ENCODE data around the gene SPAG6.

The SPAG6 gene

DNA sequence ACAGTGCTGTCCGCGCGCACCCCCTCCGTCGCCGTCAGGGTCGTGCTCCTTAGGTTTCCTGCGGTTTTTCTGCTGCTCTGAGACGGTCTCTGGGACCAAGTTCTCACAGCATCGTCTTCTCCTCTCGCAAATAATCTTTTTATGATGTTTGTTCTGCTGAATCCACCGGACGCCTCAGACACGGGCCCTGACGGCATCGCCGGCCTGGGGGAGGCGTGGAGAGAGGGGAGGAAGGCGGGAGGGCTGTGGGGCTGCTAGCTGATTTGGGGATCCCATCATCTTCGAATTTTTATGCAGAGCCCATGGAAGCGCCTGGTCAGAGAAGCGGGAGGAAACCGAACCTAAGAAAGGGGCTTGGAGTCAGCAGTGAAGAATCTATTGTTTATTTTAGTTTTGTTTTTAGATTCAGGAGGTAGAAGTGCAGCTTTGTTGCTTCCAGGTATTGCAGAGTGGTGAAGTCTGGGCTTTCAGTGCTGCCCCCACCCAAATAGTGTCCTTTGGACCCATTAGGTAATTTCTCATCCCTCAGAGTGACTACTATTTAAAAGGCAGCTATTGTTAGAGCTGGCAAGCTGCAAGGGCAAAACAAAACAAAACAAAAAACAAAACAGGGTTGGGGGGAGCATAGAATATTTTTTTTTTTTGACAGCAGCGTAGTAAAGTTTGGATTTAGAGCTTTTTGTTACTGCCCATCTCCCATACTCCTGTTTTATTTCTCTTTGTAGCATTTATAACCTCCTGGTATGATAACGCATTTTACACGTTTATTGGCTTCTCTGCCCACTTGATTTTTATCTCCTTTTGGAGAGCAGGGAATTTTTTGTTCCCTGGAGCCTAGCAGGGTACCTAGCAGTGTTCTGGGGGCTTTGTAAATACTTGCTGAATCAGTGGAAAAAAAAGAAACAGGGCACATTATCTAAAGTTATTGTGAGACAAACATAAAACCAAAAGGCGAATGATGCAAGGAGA, 92.6 kb downstream of the SPAG6 start:
- ChIA-PET CTCF (no interaction called here), POLR2A (interaction anchor here (1.0 kb wide), 1 partner anchor 66 kb away, joined by 3 read pairs; no protein-coding TSS in a partner anchor)
- TF ChIP-seq, protein P1, sequence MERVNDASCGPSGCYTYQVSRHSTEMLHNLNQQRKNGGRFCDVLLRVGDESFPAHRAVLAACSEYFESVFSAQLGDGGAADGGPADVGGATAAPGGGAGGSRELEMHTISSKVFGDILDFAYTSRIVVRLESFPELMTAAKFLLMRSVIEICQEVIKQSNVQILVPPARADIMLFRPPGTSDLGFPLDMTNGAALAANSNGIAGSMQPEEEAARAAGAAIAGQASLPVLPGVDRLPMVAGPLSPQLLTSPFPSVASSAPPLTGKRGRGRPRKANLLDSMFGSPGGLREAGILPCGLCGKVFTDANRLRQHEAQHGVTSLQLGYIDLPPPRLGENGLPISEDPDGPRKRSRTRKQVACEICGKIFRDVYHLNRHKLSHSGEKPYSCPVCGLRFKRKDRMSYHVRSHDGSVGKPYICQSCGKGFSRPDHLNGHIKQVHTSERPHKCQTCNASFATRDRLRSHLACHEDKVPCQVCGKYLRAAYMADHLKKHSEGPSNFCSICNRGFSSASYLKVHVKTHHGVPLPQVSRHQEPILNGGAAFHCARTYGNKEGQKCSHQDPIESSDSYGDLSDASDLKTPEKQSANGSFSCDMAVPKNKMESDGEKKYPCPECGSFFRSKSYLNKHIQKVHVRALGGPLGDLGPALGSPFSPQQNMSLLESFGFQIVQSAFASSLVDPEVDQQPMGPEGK (tag by site-specific recombination; IDR thresholded peaks at IDR 0.05), result 0 out of 2 replicates have a peak, but pooled peaks have one; percentile 41
- TF ChIP-seq ZNF335 (tag by site-specific recombination; conservative IDR thresholded peaks at IDR 0.05), result peak; percentile 79
- peak; percentile 11; the same call in 1 of the 2 replicates for TF ChIP-seq ZXDB (tag by site-specific recombination; IDR thresholded peaks at IDR 0.05)
- TF ChIP-seq ZNF843 (tag by site-specific recombination; IDR thresholded peaks at IDR 0.05), result 0 out of 2 replicates have a peak, but pooled peaks have one; percentile 25
- TF ChIP-seq, protein P2, sequence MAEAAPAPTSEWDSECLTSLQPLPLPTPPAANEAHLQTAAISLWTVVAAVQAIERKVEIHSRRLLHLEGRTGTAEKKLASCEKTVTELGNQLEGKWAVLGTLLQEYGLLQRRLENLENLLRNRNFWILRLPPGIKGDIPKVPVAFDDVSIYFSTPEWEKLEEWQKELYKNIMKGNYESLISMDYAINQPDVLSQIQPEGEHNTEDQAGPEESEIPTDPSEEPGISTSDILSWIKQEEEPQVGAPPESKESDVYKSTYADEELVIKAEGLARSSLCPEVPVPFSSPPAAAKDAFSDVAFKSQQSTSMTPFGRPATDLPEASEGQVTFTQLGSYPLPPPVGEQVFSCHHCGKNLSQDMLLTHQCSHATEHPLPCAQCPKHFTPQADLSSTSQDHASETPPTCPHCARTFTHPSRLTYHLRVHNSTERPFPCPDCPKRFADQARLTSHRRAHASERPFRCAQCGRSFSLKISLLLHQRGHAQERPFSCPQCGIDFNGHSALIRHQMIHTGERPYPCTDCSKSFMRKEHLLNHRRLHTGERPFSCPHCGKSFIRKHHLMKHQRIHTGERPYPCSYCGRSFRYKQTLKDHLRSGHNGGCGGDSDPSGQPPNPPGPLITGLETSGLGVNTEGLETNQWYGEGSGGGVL (tag by site-specific recombination; IDR thresholded peaks at IDR 0.05), result peak; percentile 51; the same call in 1 of the 2 replicates
- TF ChIP-seq PRDM1 (tag by site-specific recombination; IDR thresholded peaks at IDR 0.05), result 0 out of 2 replicates have a peak, but pooled peaks have one; percentile 3
- TF ChIP-seq GLIS2 (tag by site-specific recombination; IDR thresholded peaks at IDR 0.05), result peak; percentile 72
- TF ChIP-seq, protein P3, sequence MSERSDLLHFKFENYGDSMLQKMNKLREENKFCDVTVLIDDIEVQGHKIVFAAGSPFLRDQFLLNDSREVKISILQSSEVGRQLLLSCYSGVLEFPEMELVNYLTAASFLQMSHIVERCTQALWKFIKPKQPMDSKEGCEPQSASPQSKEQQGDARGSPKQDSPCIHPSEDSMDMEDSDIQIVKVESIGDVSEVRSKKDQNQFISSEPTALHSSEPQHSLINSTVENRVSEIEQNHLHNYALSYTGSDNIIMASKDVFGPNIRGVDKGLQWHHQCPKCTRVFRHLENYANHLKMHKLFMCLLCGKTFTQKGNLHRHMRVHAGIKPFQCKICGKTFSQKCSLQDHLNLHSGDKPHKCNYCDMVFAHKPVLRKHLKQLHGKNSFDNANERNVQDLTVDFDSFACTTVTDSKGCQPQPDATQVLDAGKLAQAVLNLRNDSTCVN (tag by site-specific recombination; optimal IDR thresholded peaks at IDR 0.05), result peak; percentile 10
- TF ChIP-seq ZNF366 (tag by site-specific recombination; conservative IDR thresholded peaks at IDR 0.05), result peak; percentile 69
- 0 out of 2 replicates have a peak, but pooled peaks have one; percentile 14 for TF ChIP-seq ZBTB17 (tag by site-specific recombination; IDR thresholded peaks at IDR 0.05)
- TF ChIP-seq ZNF701 (tag by site-specific recombination; IDR thresholded peaks at IDR 0.05), result no peak
- TF ChIP-seq GLIS1 (tag by site-specific recombination; IDR thresholded peaks at IDR 0.05), result peak; percentile 48
- TF ChIP-seq, protein P4, sequence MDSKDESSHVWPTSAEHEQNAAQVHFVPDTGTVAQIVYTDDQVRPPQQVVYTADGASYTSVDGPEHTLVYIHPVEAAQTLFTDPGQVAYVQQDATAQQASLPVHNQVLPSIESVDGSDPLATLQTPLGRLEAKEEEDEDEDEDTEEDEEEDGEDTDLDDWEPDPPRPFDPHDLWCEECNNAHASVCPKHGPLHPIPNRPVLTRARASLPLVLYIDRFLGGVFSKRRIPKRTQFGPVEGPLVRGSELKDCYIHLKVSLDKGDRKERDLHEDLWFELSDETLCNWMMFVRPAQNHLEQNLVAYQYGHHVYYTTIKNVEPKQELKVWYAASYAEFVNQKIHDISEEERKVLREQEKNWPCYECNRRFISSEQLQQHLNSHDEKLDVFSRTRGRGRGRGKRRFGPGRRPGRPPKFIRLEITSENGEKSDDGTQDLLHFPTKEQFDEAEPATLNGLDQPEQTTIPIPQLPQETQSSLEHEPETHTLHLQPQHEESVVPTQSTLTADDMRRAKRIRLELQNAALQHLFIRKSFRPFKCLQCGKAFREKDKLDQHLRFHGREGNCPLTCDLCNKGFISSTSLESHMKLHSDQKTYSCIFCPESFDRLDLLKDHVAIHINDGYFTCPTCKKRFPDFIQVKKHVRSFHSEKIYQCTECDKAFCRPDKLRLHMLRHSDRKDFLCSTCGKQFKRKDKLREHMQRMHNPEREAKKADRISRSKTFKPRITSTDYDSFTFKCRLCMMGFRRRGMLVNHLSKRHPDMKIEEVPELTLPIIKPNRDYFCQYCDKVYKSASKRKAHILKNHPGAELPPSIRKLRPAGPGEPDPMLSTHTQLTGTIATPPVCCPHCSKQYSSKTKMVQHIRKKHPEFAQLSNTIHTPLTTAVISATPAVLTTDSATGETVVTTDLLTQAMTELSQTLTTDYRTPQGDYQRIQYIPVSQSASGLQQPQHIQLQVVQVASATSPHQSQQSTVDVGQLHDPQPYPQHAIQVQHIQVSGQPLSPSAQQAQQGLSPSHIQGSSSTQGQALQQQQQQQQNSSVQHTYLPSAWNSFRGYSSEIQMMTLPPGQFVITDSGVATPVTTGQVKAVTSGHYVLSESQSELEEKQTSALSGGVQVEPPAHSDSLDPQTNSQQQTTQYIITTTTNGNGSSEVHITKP (tag by site-specific recombination; IDR thresholded peaks at IDR 0.05), result peak; percentile 34; the same call in 1 of the 2 replicates
- TF ChIP-seq ZNF24 (tag by site-specific recombination; IDR thresholded peaks at IDR 0.05), result 0 out of 2 replicates have a peak, but pooled peaks have one; percentile 7
- no peak for TF ChIP-seq ZNF629 (tag by site-specific recombination; IDR thresholded peaks at IDR 0.05)
- TF ChIP-seq ZNF2 (tag by site-specific recombination; IDR thresholded peaks at IDR 0.05), result peak; percentile 54; the same call in 1 of the 2 replicates
- TF ChIP-seq ZNF571 (tag by site-specific recombination; IDR thresholded peaks at IDR 0.05), result no peak
- no peak for TF ChIP-seq ZNF514 (tag by site-specific recombination; IDR thresholded peaks at IDR 0.05)
- TF ChIP-seq ZBTB8A (tag by site-specific recombination; IDR thresholded peaks at IDR 0.05), result peak; percentile 35; the same call in 1 of the 2 replicates
- TF ChIP-seq, protein P5, sequence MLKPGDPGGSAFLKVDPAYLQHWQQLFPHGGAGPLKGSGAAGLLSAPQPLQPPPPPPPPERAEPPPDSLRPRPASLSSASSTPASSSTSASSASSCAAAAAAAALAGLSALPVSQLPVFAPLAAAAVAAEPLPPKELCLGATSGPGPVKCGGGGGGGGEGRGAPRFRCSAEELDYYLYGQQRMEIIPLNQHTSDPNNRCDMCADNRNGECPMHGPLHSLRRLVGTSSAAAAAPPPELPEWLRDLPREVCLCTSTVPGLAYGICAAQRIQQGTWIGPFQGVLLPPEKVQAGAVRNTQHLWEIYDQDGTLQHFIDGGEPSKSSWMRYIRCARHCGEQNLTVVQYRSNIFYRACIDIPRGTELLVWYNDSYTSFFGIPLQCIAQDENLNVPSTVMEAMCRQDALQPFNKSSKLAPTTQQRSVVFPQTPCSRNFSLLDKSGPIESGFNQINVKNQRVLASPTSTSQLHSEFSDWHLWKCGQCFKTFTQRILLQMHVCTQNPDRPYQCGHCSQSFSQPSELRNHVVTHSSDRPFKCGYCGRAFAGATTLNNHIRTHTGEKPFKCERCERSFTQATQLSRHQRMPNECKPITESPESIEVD (tag by site-specific recombination; IDR thresholded peaks at IDR 0.05), result peak; percentile 50; the same call in 1 of the 2 replicates
- 0 out of 2 replicates have a peak, but pooled peaks have one; percentile 10 for TF ChIP-seq WT1 (tag by site-specific recombination; IDR thresholded peaks at IDR 0.05)
- TF ChIP-seq MYNN (tag by site-specific recombination; IDR thresholded peaks at IDR 0.05; ENCODE audit: borderline replicate concordance), result no peak
- TF ChIP-seq ZNF768 (tag by site-specific recombination; IDR thresholded peaks at IDR 0.05), result no peak
- TF ChIP-seq ZBTB20 (tag by site-specific recombination; IDR thresholded peaks at IDR 0.05), result peak; percentile 35; the same call in 1 of the 2 replicates
- TF ChIP-seq ZIC2 (tag by site-specific recombination; IDR thresholded peaks at IDR 0.05), result 0 out of 2 replicates have a peak, but pooled peaks have one; percentile 15
- peak; percentile 79 for TF ChIP-seq ZNF341 (tag by site-specific recombination; IDR thresholded peaks at IDR 0.05; ENCODE audit: low read depth)
- H3K9me3 ChIP-seq (ENCODE audit: control insufficient read depth, insufficient read depth, low read depth, low read length), result no peaks in the 10 kb centered on the region
- peak overlapping the region; percentile 68 for H3K27ac ChIP-seq (ENCODE audit: extremely low read depth, low read depth, low read length)
- H3K36me3 ChIP-seq (ENCODE audit: control insufficient read depth in 2 of 2, insufficient read depth in 1 of 2, low read length in 2 of 2), result no peaks in the 10 kb centered on the region
- H3K4me3 ChIP-seq (ENCODE audit: low read depth, low read length), result peak overlapping the region; percentile 50
- H3K4me1 ChIP-seq (ENCODE audit: control insufficient read depth, insufficient read depth, low read length), result peaks cover 19% of the 10 kb centered on the region

Data from HEK293 (cell line).